ENCODE data around the gene STARD3NL.
"Not testable (repeated sequence)": the region's sequence is repeated elsewhere in the genome, so short reads cannot be mapped to it uniquely, and the experiment has no call there.

Gene STARD3NL

DNA sequence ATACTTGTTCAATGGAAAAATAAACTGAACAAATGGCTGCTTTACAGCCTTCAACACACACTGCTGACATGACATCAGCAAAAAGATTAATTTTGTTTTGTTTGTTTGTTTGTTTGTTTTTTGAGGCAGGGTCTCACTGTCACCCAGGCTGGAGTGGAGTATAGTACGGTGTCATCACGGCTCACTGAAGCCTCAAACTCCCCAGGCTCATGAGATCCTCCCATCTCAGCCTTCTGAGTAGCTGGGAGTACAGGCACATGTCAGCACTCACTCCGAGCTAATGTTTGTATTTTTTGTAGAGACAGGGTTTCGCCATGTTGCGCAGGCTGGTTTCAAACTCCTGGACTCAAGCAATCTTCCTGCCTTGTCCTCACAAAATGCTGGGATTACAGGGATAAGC lies 84.5 kb downstream of the STARD3NL start:
- DNase-seq (ENCODE audit: low read depth in 3 of 3, low spot score in 1 of 3): no peak

DNA sequence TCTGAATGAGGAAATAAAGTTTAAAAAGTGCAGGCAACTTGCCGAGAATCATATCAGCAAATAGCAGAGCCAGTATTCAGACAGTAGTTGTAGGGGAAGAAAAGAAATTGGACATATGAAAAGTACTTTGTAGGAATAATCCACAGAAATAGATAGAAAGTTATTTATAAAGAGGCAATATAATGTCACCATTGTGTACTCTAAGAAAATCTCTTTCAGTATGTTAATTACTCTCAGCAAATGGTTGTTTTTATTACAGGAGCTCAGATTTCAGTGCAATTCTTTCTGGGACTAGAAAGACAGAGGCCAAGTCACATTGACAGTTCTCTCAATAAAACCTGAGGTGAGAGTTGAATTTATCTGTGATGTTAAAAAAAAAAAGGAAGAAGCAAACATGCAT lies 85.2 kb downstream of the STARD3NL start:
- DNase-seq (ENCODE audit: low read depth in 3 of 3, low spot score in 1 of 3): not testable (repeated sequence)

GRCh38 chr7:38264602-38265001 lies 86.6 kb downstream of the STARD3NL start:
- not testable (repeated sequence) for DNase-seq (ENCODE audit: low read depth in 3 of 3, low spot score in 1 of 3)

- not testable (repeated sequence) for DNase-seq (ENCODE audit: low read depth in 3 of 3, low spot score in 1 of 3)
Observed at GRCh38 chr7:38265958-38266357, 87.9 kb downstream of the STARD3NL start.

DNA sequence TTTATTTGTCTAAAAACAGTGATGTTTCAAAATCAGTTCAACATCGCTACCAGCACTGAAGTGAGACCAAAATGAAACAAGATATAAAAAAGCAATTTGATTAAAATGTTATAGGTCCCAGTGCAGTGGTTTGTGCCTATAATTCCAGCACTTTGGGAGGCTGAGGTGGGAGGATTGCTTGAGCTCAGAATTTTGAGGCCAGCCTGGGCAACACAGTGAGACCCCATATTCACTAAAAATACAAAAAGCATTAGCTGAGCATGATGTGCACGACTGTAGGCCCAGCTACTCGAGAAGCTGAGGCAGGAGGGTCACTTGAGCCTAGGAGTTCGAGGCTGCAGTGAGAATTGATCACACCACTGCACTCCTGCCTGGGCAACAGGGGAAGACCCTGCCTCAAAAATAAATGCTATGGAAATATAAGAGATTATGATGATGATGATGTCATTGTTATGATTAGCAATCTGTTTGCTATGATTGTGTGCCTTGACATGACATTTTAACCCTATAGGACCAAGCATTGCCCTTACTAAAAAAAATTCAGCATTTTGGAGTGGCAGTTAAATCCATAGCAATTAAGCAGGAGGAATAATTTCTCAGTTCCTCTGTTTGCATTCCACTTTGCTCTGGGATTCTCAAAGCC lies 91.8 kb downstream of the STARD3NL start:
- not testable (repeated sequence) for DNase-seq (ENCODE audit: low read depth in 3 of 3, low spot score in 1 of 3)

DNA sequence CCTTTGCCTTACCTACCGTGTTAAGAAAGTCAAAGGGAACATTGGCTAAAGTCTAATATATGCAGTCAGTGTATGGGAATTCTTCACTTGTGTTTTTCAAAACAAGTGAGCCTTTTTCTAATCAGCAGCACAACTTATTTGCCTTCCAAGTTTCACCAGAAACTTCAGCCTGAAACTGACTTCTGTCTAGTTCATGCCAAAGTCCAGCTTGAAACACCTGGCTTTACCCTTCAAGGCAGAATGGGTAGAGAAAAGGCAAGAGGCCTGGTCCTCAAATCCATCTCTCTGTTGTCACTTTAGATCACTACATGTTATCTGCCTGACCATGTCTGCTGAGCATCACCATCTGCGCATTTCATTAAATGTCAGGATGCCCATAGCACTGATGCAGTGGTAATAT lies 92.4 kb downstream of the STARD3NL start:
- not testable (repeated sequence) for DNase-seq (ENCODE audit: low read depth in 3 of 3, low spot score in 1 of 3)

- DNase-seq (ENCODE audit: low read depth in 3 of 3, low spot score in 1 of 3): no peak
Observed at GRCh38 chr7:38273286-38273995, 95.4 kb downstream of the STARD3NL start, which contains the start of gene TARP. Gene TARP, minus strand, starts transcription at chr7:38273636.

- DNase-seq (ENCODE audit: low read depth in 3 of 3, low spot score in 1 of 3): no peak
Observed at GRCh38 chr7:38274486-38274885, 96.4 kb downstream of the STARD3NL start.

GRCh38 chr7:38274927-38275620 lies 97.0 kb downstream of the STARD3NL start:
- no peak for DNase-seq (ENCODE audit: low read depth in 3 of 3, low spot score in 1 of 3)

GRCh38 chr7:38276096-38276877 lies 98.2 kb downstream of the STARD3NL start:
- DNase-seq (ENCODE audit: low read depth in 3 of 3, low spot score in 1 of 3): no peak

- no peak for DNase-seq (ENCODE audit: low read depth in 3 of 3, low spot score in 1 of 3)
Observed at GRCh38 chr7:38280000-38280399, 102.0 kb downstream of the STARD3NL start.
